Measurements from ENCODE around the gene CDC42EP4.

Gene CDC42EP4

DNA sequence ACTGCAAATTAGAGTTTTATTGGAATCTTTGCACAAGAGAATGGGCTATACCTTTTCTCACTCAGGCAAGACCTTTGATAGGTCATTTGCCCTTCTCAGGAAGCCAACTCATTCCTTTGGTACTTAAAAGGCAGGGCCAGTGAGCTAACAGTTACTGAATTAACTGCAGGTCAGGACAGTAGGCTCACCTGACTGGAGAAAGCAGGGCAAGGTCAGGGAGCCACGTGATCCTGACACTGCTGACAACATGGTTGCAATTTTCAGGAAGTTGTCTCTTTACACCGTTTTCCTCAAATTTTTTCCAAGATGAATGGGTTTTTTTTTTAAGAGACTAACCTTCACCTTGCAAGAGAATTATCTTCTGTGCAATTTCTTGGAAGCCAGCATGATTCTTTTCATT is 71.2 kb downstream of the CDC42EP4 start:
- no peak overlapping the region for H2AFZ ChIP-seq
- peak overlapping the region; percentile 12 for H3K4me2 ChIP-seq (ENCODE audit: low read length)
- H3K79me2 ChIP-seq: no peaks in the 10 kb centered on the region
- H3K4me1 ChIP-seq: no peaks in the 10 kb centered on the region
- H3K27me3 ChIP-seq (ENCODE audit: control insufficient read depth, insufficient read depth, low read length): no peaks in the 10 kb centered on the region
- TF ChIP-seq, protein P1, sequence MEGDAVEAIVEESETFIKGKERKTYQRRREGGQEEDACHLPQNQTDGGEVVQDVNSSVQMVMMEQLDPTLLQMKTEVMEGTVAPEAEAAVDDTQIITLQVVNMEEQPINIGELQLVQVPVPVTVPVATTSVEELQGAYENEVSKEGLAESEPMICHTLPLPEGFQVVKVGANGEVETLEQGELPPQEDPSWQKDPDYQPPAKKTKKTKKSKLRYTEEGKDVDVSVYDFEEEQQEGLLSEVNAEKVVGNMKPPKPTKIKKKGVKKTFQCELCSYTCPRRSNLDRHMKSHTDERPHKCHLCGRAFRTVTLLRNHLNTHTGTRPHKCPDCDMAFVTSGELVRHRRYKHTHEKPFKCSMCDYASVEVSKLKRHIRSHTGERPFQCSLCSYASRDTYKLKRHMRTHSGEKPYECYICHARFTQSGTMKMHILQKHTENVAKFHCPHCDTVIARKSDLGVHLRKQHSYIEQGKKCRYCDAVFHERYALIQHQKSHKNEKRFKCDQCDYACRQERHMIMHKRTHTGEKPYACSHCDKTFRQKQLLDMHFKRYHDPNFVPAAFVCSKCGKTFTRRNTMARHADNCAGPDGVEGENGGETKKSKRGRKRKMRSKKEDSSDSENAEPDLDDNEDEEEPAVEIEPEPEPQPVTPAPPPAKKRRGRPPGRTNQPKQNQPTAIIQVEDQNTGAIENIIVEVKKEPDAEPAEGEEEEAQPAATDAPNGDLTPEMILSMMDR (IDR thresholded peaks at IDR 0.05): no peak
- H3K36me3 ChIP-seq (ENCODE audit: control insufficient read depth, insufficient read depth, low read length): no peaks in the 10 kb centered on the region
- no peaks in the 10 kb centered on the region for H3K9me3 ChIP-seq (ENCODE audit: control insufficient read depth, low read length)
- no peak overlapping the region for H3K27ac ChIP-seq
- H3K4me3 ChIP-seq (ENCODE audit: low read depth, low read length): no peak overlapping the region
- H3K9ac ChIP-seq: no peak overlapping the region

DNA sequence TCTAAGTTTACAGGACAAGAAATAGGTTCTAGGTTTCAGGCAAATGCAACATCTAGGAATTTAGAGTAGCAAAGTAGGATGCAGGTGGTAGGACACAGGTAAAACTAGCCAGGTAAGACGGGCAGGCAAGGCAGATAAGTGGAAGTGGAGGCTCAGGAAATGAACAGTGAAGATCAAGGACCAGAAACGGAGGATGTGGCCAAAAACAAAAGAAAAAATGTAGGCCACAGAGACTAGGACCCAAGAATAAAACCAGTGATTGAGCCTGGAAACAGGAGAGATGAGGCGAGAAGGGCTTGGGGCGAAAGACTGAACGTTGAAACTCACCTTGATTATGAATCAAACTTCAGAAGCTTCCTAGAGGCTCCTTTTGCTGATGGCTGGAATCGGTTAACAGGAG is 74.1 kb downstream of the CDC42EP4 start:
- H2AFZ ChIP-seq: no peak overlapping the region
- H3K4me1 ChIP-seq: peaks cover 6% of the 10 kb centered on the region
- TF ChIP-seq, protein P1 (IDR thresholded peaks at IDR 0.05): no peak
- H3K36me3 ChIP-seq (ENCODE audit: control insufficient read depth, insufficient read depth, low read length): no peaks in the 10 kb centered on the region
- H3K9ac ChIP-seq: no peak overlapping the region
- H3K27ac ChIP-seq: no peak overlapping the region
- H3K79me2 ChIP-seq: peaks cover 7% of the 10 kb centered on the region
- no peaks in the 10 kb centered on the region for H3K9me3 ChIP-seq (ENCODE audit: control insufficient read depth, low read length)
- H3K4me2 ChIP-seq (ENCODE audit: low read length): no peak overlapping the region
- no peaks in the 10 kb centered on the region for H3K27me3 ChIP-seq (ENCODE audit: control insufficient read depth, insufficient read depth, low read length)
- no peak overlapping the region for H3K4me3 ChIP-seq (ENCODE audit: low read depth, low read length)

DNA sequence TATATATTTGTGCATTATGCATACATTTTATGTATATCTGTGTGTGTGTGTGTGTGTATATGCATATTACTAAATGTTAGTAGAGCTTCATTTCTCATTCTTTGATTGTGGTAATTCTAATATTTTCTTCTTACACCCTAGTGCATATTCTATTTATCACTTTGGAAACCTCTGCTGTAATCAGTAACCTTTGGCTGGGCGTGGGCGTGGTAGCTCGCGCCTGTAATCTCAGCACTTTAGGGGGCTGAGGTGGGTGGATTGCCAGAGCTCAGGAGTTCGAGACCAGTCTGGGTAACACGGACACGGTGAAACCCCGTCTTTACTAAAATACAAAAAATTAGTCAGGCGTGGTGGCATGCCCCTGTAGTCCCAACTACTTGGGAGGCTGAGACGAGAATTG is 77.1 kb downstream of the CDC42EP4 start:
- Histone ChIP-seq H2AFZ (no peak overlapping the region), H3K79me2 (peaks cover 7% of the 10 kb centered on the region), H3K9me3 (ENCODE audit: control insufficient read depth, low read length) (no peaks in the 10 kb centered on the region), H3K4me2 (ENCODE audit: low read length) (no peak overlapping the region), H3K36me3 (ENCODE audit: control insufficient read depth, insufficient read depth, low read length) (no peaks in the 10 kb centered on the region), H3K27ac (no peak overlapping the region), H3K4me1 (peaks cover 8% of the 10 kb centered on the region), H3K27me3 (ENCODE audit: control insufficient read depth, insufficient read depth, low read length) (no peaks in the 10 kb centered on the region), H3K4me3 (ENCODE audit: low read depth, low read length) (no peak overlapping the region), H3K9ac (no peak overlapping the region)
- TF ChIP-seq, protein P1 (IDR thresholded peaks at IDR 0.05): no peak
